HG02884 (cell line): ENCODE data around the gene KLHL2.
"Not testable (repeated sequence)": the region's sequence is repeated elsewhere in the genome, so short reads cannot be mapped to it uniquely, and the experiment has no call there.

Experiments
- ATAC-seq: cut with Tn5 transposase; IDR thresholded peaks from one replicate; pipeline ENCODE4 v1.9.1; 2021; ENCODE audit warnings: mild to moderate bottlenecking, moderate library complexity; ENCODE audit not compliant: unreplicated experiment

Gene KLHL2

GRCh38 chr4:165327211-165328100 is 120.1 kb downstream of the KLHL2 start, which contains the start of gene MSMO1:
MSMO1 (plus strand) TSS chr4:165327669; CDS start chr4:165333371, 5,702 bp downstream.
- ATAC-seq, result peak; percentile 96

GRCh38 chr4:165328101-165328425 is 120.7 kb downstream of the KLHL2 start:
- peak; percentile 0 for ATAC-seq

GRCh38 chr4:165328708-165329107 is 121.3 kb downstream of the KLHL2 start:
- no peak for ATAC-seq

GRCh38 chr4:165330071-165330470 is 122.7 kb downstream of the KLHL2 start:
- ATAC-seq, result no peak

GRCh38 chr4:165330666-165331065 is 123.3 kb downstream of the KLHL2 start:
- ATAC-seq, result no peak

GRCh38 chr4:165331359-165331758 is 124.0 kb downstream of the KLHL2 start:
- ATAC-seq, result no peak

GRCh38 chr4:165331823-165332222 is 124.5 kb downstream of the KLHL2 start:
- ATAC-seq, result no peak

GRCh38 chr4:165332502-165332901 is 125.1 kb downstream of the KLHL2 start:
- no peak for ATAC-seq

GRCh38 chr4:165335163-165335703 is 127.9 kb downstream of the KLHL2 start:
- ATAC-seq, result no peak

GRCh38 chr4:165336743-165337142 is 129.4 kb downstream of the KLHL2 start:
- ATAC-seq, result no peak

GRCh38 chr4:165342340-165342739 is 135.0 kb downstream of the KLHL2 start:
- ATAC-seq, result not testable (repeated sequence)

GRCh38 chr4:165343353-165344191 is 136.2 kb downstream of the KLHL2 start:
- no peak for ATAC-seq

GRCh38 chr4:165345666-165346417 is 138.5 kb downstream of the KLHL2 start:
- ATAC-seq, result no peak

- ATAC-seq, result no peak
Measured at GRCh38 chr4:165347647-165348569, 140.5 kb downstream of the KLHL2 start.

GRCh38 chr4:165351359-165352130 is 144.2 kb downstream of the KLHL2 start:
- no peak for ATAC-seq

- no peak for ATAC-seq
Measured at GRCh38 chr4:165355900-165356300, 148.5 kb downstream of the KLHL2 start.

GRCh38 chr4:165359506-165359905 is 152.1 kb downstream of the KLHL2 start:
- no peak for ATAC-seq

- ATAC-seq, result no peak
Measured at GRCh38 chr4:165360041-165360695, 152.8 kb downstream of the KLHL2 start.
